ENCODE results near the gene SLC29A3. TPM values are rescaled to one million over a fixed set of nuclear protein-coding genes. Genes with fewer than 3 reads are reported as not detected.

The SLC29A3 gene
- total RNA-seq, 1 donor from 2014 or later = 5.3 TPM

DNA sequence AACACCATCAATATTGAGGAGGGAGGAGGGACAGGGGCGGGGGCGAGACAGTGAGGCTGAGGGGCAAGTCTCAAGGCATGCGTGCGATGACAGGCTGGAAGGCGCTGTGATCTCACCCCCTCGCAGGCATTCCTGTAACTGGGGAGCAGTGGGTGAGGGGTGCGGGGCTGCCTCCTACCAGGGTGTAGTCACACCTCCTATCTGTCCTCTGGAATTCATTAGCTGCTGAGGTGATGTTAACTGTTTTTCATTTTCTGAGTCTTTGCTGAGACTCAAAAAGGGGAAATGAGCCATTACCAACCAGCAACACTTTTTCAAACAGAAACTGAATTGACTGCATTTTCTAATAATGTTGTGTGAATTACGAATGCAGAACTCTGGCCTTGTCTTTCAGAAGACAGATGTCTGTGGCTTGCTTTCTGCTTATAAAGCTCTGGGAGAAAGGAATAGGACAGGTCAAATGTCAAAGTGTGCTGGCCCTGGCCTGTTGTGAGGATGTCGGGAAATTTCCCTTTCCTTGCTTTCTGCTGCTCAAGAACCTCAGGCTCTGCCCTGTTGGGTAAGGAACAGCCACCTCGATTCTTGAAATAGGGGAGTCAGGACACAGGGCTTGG, 53.9 kb downstream of the SLC29A3 start:
- no peak overlapping the region for H3K4me3 Mint-ChIP-seq
- TF ChIP-seq, protein P1, sequence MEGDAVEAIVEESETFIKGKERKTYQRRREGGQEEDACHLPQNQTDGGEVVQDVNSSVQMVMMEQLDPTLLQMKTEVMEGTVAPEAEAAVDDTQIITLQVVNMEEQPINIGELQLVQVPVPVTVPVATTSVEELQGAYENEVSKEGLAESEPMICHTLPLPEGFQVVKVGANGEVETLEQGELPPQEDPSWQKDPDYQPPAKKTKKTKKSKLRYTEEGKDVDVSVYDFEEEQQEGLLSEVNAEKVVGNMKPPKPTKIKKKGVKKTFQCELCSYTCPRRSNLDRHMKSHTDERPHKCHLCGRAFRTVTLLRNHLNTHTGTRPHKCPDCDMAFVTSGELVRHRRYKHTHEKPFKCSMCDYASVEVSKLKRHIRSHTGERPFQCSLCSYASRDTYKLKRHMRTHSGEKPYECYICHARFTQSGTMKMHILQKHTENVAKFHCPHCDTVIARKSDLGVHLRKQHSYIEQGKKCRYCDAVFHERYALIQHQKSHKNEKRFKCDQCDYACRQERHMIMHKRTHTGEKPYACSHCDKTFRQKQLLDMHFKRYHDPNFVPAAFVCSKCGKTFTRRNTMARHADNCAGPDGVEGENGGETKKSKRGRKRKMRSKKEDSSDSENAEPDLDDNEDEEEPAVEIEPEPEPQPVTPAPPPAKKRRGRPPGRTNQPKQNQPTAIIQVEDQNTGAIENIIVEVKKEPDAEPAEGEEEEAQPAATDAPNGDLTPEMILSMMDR (conservative IDR thresholded peaks at IDR 0.05) = no peak

GRCh38 chr10:71374481-71375233, 55.6 kb downstream of the SLC29A3 start:
- H3K9me3 Mint-ChIP-seq = no peaks in the 10 kb centered on the region
- H3K4me3 Mint-ChIP-seq = no peak overlapping the region
- no peak for DNase-seq (ENCODE audit: low read depth, low spot score)
- TF ChIP-seq, protein P1 (conservative IDR thresholded peaks at IDR 0.05) = no peak
- H3K27ac Mint-ChIP-seq (ENCODE audit: unreplicated experiment) = no peak overlapping the region
- H3K36me3 Mint-ChIP-seq (ENCODE audit: low read depth) = no peaks in the 10 kb centered on the region
- H3K4me1 Mint-ChIP-seq = peaks cover 17% of the 10 kb centered on the region
- H3K27me3 Mint-ChIP-seq (ENCODE audit: low read depth) = peaks cover 26% of the 10 kb centered on the region

More for the DNA sequence above, 53.9 kb downstream of the SLC29A3 start:
- Mint-ChIP-seq H3K27ac (ENCODE audit: unreplicated experiment) (no peak overlapping the region), H3K27me3 (ENCODE audit: low read depth) (peaks cover 24% of the 10 kb centered on the region), H3K4me1 (peaks cover 13% of the 10 kb centered on the region), H3K36me3 (ENCODE audit: low read depth) (no peaks in the 10 kb centered on the region), H3K9me3 (no peaks in the 10 kb centered on the region)
- DNase-seq (ENCODE audit: low read depth, low spot score) = no peak

GRCh38 chr10:71375952-71376351, 56.9 kb downstream of the SLC29A3 start:
- Mint-ChIP-seq H3K4me1 (peaks cover 17% of the 10 kb centered on the region), H3K9me3 (no peaks in the 10 kb centered on the region), H3K4me3 (no peak overlapping the region), H3K27me3 (ENCODE audit: low read depth) (peaks cover 26% of the 10 kb centered on the region), H3K36me3 (ENCODE audit: low read depth) (no peaks in the 10 kb centered on the region), H3K27ac (ENCODE audit: unreplicated experiment) (no peak overlapping the region)
- TF ChIP-seq, protein P1 (conservative IDR thresholded peaks at IDR 0.05) = no peak
- no peak for DNase-seq (ENCODE audit: low read depth, low spot score)

- no peaks in the 10 kb centered on the region for H3K9me3 Mint-ChIP-seq
- H3K27me3 Mint-ChIP-seq (ENCODE audit: low read depth) = peaks cover 22% of the 10 kb centered on the region
- no peak overlapping the region for H3K4me3 Mint-ChIP-seq
- TF ChIP-seq, protein P1 (conservative IDR thresholded peaks at IDR 0.05) = no peak
- peaks cover 13% of the 10 kb centered on the region for H3K4me1 Mint-ChIP-seq
- H3K27ac Mint-ChIP-seq (ENCODE audit: unreplicated experiment) = no peak overlapping the region
- H3K36me3 Mint-ChIP-seq (ENCODE audit: low read depth) = no peaks in the 10 kb centered on the region
- DNase-seq (ENCODE audit: low read depth, low spot score) = no peak
Measured at GRCh38 chr10:71378336-71379117, 59.5 kb downstream of the SLC29A3 start.

- no peak overlapping the region for H3K4me3 Mint-ChIP-seq
Measured at GRCh38 chr10:71379118-71379766, 60.2 kb downstream of the SLC29A3 start.

More at GRCh38 chr10:71379118-71379766, 60.2 kb downstream of the SLC29A3 start:
- Mint-ChIP-seq H3K36me3 (ENCODE audit: low read depth) (no peaks in the 10 kb centered on the region), H3K9me3 (no peaks in the 10 kb centered on the region), H3K27ac (ENCODE audit: unreplicated experiment) (no peak overlapping the region), H3K4me1 (peaks cover 13% of the 10 kb centered on the region), H3K27me3 (ENCODE audit: low read depth) (peaks cover 20% of the 10 kb centered on the region)
- TF ChIP-seq, protein P1 (conservative IDR thresholded peaks at IDR 0.05) = no peak
- DNase-seq (ENCODE audit: low read depth, low spot score) = no peak

Measured in neural crest cell (in vitro differentiated cells).